ENCODE results near the gene INAFM2. TPM values are rescaled to one million over a fixed set of nuclear protein-coding genes. Genes with fewer than 3 reads are reported as not detected.

The INAFM2 gene
- polyA plus RNA-seq, 2 of the 4 experiments (the other 2 are of a cell fraction), result 2.8 to 3.8 TPM

DNA sequence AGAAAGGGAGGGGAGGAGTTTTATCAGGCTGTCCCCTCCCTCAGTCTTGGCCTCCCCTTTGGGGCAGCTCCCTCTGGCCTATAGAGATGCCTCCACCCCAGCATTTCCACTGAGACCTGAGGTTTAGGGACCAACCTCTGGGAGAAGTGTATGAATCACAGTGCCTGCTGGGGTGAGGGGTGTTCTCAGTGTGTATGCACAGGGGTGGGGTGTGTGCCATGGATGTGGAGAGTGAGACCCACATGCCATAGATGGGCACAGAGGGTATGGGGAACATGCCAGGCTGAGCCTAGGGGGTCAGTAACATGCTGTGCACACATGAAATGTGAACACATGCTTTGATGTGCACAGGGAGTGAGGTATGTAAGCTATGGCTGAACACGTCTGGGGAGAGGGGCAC, 28.2 kb upstream of the INAFM2 start:
- no peak overlapping the region for H3K27ac ChIP-seq
- POLR2A ChIA-PET, result no interaction called here
- peaks cover under 1% of the 10 kb centered on the region; the same call in 1 of the 3 replicates for H3K9me3 ChIP-seq
- H3K4me1 ChIP-seq, result no peaks in the 10 kb centered on the region
- DNase-seq (ENCODE audit: low read depth in 1 of 2, low spot score in 1 of 2), result no peak
- ATAC-seq, result no peak
- WGBS (ENCODE audit: missing lambda C conversion rate), result 8% methylated on average over 1 of the region's 1 CpG
- no peak for TF ChIP-seq REST (IDR thresholded peaks at IDR 0.05)
- TF ChIP-seq CEBPB (IDR thresholded peaks at IDR 0.05), result no peak
- TF ChIP-seq MYC (IDR thresholded peaks at IDR 0.05; ENCODE audit: borderline replicate concordance, low read length), result no peak
- no peak for TF ChIP-seq FOSB (CRISPR knock-in tag; IDR thresholded peaks at IDR 0.05)
- TF ChIP-seq PHF8 (IDR thresholded peaks at IDR 0.05; ENCODE audit: borderline replicate concordance, low read depth), result no peak
- no peak for TF ChIP-seq KDM5A (IDR thresholded peaks at IDR 0.05)
- TF ChIP-seq MAFK (IDR thresholded peaks at IDR 0.05; ENCODE audit: partially characterized antibody), result no peak
- TF ChIP-seq ELK1 (IDR thresholded peaks at IDR 0.05; ENCODE audit: low read depth, low read length), result no peak
- TF ChIP-seq NFE2L2 (conservative IDR thresholded peaks at IDR 0.05; ENCODE audit: low read length), result no peak
- no peak for TF ChIP-seq TFCP2L1 (CRISPR knock-in tag; IDR thresholded peaks at IDR 0.05)
- no peak for TF ChIP-seq RFX5 (IDR thresholded peaks at IDR 0.05)
- CTCF ChIA-PET, result interaction anchor here (1.0 to 1.6 kb wide), 6 partner anchors 14 to 78 kb away, joined by 3 to 5 read pairs (median 4); no protein-coding TSS in a partner anchor
- no peak for FAIRE-seq
- no peak overlapping the region for H3K4me3 ChIP-seq
- no peak overlapping the region for H3K4me2 ChIP-seq

- FAIRE-seq (no peak), ATAC-seq (no peak), DNase-seq (ENCODE audit: low read depth in 1 of 2, low spot score in 1 of 2) (no peak)
- Histone ChIP-seq H3K4me1 (no peaks in the 10 kb centered on the region), H3K4me2 (no peak overlapping the region), H3K9me3 (peaks cover 6% of the 10 kb centered on the region; the same call in 2 of the 3 replicates), H3K4me3 (no peak overlapping the region), H3K27ac (no peak overlapping the region)
- 41% methylated on average over 9 of the region's 12 CpGs for WGBS (ENCODE audit: missing lambda C conversion rate)
- ChIA-PET CTCF (interaction anchor here (1.1 to 1.6 kb wide), 7 partner anchors 14 to 79 kb away, joined by 3 to 7 read pairs (median 3); no protein-coding TSS in a partner anchor), POLR2A (no interaction called here)
- TF ChIP-seq E2F6 (IDR thresholded peaks at IDR 0.05; ENCODE audit: borderline replicate concordance, low read depth) (no peak), TFCP2L1 (CRISPR knock-in tag; IDR thresholded peaks at IDR 0.05) (no peak), JUN (IDR thresholded peaks at IDR 0.05) (no peak), RFX5 (IDR thresholded peaks at IDR 0.05) (no peak), ATOH8 (CRISPR knock-in tag; IDR thresholded peaks at IDR 0.05; ENCODE audit: low read depth) (no peak), NFE2L2 (conservative IDR thresholded peaks at IDR 0.05; ENCODE audit: low read length) (no peak), PBX3 (IDR thresholded peaks at IDR 0.05) (no peak), ZC3H11A (IDR thresholded peaks at IDR 0.05) (no peak), EHMT2 (IDR thresholded peaks at IDR 0.05; ENCODE audit: low read depth) (no peak), SMC3 (IDR thresholded peaks at IDR 0.05) (no peak), FOXS1 (CRISPR knock-in tag; IDR thresholded peaks at IDR 0.05) (no peak), RAD21 (conservative IDR thresholded peaks at IDR 0.05 in 1 of 2, IDR thresholded peaks at IDR 0.05 in 1 of 2) (no peak), TP53 (CRISPR knock-in tag; IDR thresholded peaks at IDR 0.05) (no peak), RNF2 (IDR thresholded peaks at IDR 0.05; ENCODE audit: borderline replicate concordance, low read depth) (no peak), EP300 (IDR thresholded peaks at IDR 0.05) (no peak), CBX8 (IDR thresholded peaks at IDR 0.05) (no peak)
- TF ChIP-seq, protein P1, sequence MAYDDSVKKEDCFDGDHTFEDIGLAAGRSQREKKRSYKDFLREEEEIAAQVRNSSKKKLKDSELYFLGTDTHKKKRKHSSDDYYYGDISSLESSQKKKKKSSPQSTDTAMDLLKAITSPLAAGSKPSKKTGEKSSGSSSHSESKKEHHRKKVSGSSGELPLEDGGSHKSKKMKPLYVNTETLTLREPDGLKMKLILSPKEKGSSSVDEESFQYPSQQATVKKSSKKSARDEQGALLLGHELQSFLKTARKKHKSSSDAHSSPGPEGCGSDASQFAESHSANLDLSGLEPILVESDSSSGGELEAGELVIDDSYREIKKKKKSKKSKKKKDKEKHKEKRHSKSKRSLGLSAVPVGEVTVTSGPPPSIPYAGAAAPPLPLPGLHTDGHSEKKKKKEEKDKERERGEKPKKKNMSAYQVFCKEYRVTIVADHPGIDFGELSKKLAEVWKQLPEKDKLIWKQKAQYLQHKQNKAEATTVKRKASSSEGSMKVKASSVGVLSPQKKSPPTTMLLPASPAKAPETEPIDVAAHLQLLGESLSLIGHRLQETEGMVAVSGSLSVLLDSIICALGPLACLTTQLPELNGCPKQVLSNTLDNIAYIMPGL (CRISPR knock-in tag; IDR thresholded peaks at IDR 0.05; ENCODE audit: borderline replicate concordance), result no peak
- TF ChIP-seq, protein P2, sequence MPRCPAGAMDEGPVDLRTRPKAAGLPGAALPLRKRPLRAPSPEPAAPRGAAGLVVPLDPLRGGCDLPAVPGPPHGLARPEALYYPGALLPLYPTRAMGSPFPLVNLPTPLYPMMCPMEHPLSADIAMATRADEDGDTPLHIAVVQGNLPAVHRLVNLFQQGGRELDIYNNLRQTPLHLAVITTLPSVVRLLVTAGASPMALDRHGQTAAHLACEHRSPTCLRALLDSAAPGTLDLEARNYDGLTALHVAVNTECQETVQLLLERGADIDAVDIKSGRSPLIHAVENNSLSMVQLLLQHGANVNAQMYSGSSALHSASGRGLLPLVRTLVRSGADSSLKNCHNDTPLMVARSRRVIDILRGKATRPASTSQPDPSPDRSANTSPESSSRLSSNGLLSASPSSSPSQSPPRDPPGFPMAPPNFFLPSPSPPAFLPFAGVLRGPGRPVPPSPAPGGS (IDR thresholded peaks at IDR 0.05), result no peak
Measured at GRCh38 chr15:40295877-40296560, 27.5 kb upstream of the INAFM2 start.
